ENCODE results near the gene PLAC8.
"Not testable (repeated sequence)": the region's sequence is repeated elsewhere in the genome, so short reads cannot be mapped to it uniquely, and the experiment has no call there.

Gene PLAC8

GRCh38 chr4:83111751-83112141 is 2.8 kb downstream of the PLAC8 start:
- not testable (repeated sequence) for DNase-seq

GRCh38 chr4:83110970-83111750 is 3.4 kb downstream of the PLAC8 start:
- DNase-seq: no peak

GRCh38 chr4:83110223-83110945 is 4.1 kb downstream of the PLAC8 start:
- peak; percentile 86 to 87 for DNase-seq

- DNase-seq: peak; percentile 32 to 34
These were observed 4.9 kb downstream of the PLAC8 start for GRCh38 chr4:83109480-83110222.

GRCh38 chr4:83108101-83108861 is 6.2 kb downstream of the PLAC8 start:
- DNase-seq: no peak

- DNase-seq: peak in 1 of 2 donors; percentile 26
These were observed 6.9 kb downstream of the PLAC8 start for GRCh38 chr4:83107631-83108030.

- no peak for DNase-seq
These were observed 9.5 kb downstream of the PLAC8 start for GRCh38 chr4:83104991-83105390.

- DNase-seq: no peak
These were observed 18.1 kb downstream of the PLAC8 start for GRCh38 chr4:83096397-83096796.

- DNase-seq: no peak
These were observed 21.4 kb downstream of the PLAC8 start for GRCh38 chr4:83093060-83093640.

GRCh38 chr4:83089410-83090157 is 24.9 kb downstream of the PLAC8 start:
- DNase-seq: no peak

GRCh38 chr4:83084956-83085355 is 29.6 kb downstream of the PLAC8 start:
- DNase-seq: not testable (repeated sequence)

GRCh38 chr4:83083925-83084475 is 30.5 kb downstream of the PLAC8 start:
- peak in 1 of 2 donors; percentile 12 for DNase-seq

- no peak for DNase-seq
These were observed 31.8 kb downstream of the PLAC8 start for GRCh38 chr4:83082777-83083176.

GRCh38 chr4:83080561-83080960 is 34.0 kb downstream of the PLAC8 start:
- no peak for DNase-seq

GRCh38 chr4:83075311-83076095 is 39.0 kb downstream of the PLAC8 start:
- DNase-seq: no peak

- peak; percentile 11 to 31 for DNase-seq
These were observed 39.7 kb downstream of the PLAC8 start for GRCh38 chr4:83074783-83075182.

- peak; percentile 25 to 49 for DNase-seq
These were observed 40.3 kb downstream of the PLAC8 start for GRCh38 chr4:83074086-83074704.

GRCh38 chr4:83071116-83071515 is 43.4 kb downstream of the PLAC8 start:
- DNase-seq: no peak

GRCh38 chr4:83067058-83067639 is 47.4 kb downstream of the PLAC8 start:
- DNase-seq: no peak

- no peak for DNase-seq
These were observed 49.3 kb downstream of the PLAC8 start for GRCh38 chr4:83065266-83065665.
